Measurements from ENCODE around the gene HOXA6. TPM values are rescaled to one million over a fixed set of nuclear protein-coding genes. Genes with fewer than 3 reads are reported as not detected.

The HOXA6 gene
- total RNA-seq, 4 donors from 2014 or later: 0.66 to 0.92 TPM; not detected in 2

DNA sequence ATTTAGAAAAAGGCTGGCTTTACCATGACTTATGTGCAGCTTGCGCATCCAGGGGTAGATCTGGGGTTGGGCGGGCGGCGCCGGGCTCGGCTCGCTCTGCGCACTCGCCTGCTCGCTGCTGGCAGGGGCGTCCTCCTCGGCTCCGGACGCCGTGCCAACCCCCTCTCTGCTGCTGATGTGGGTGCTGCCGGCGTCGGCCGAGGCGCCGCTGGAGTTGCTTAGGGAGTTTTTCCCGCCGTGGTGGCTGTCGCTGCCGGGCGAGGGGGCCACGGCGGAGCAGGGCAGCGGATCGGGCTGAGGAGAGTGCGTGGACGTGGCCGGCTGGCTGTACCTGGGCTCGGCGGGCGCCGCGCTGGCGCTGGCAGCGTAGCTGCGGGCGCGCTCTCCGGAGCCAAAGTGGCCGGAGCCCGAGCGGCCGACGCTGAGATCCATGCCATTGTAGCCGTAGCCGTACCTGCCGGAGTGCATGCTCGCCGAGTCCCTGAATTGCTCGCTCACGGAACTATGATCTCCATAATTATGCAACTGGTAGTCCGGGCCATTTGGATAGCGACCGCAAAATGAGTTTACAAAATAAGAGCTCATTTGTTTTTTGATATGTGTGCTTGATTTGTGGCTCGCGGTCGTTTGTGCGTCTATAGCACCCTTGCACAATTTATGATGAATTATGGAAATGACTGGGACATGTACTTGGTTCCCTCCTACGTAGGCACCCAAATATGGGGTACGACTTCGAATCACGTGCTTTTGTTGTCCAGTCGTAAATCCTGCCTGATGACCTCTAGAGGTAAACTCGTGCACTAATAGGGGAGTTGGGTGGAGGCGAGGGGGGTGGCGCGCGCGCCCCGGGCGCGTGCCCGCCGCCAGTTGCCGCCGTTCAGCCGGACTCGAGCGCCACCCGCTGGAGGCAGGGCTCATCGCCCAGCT, 4.3 kb downstream of the HOXA6 start, which contains the start of gene HOXA5:
Gene HOXA5 (minus strand): TSS at position 659 of the 927 bp plus-strand sequence. CDS start 74 bp downstream, at position 585.
- DNase-seq (ENCODE audit: extremely low spot score): peak; percentile 94
- Histone ChIP-seq H3K9me3 (no peaks in the 10 kb centered on the region), H3K4me1 (peaks cover 19 to 43% (median 41%) of the 10 kb centered on the region in 4 donors), H3K27ac (replicated peaks in 1 of 4) (peak within 1 kb of the TSS; percentile 96 to 99 (median 99)), H3K27me3 (peaks cover 0 to 42% (median 13%) of the 10 kb centered on the region in 4 donors), H3K36me3 (no peaks in the 10 kb centered on the region), H3K4me3 (peak within 1 kb of the TSS; percentile 83 to 96 (median 90))
- TF ChIP-seq POLR2AphosphoS5 (IDR thresholded peaks at IDR 0.05): peak; percentile 98 to 99
- TF ChIP-seq EP300 (IDR thresholded peaks at IDR 0.05): peak; percentile 66
- peak; percentile 25 for TF ChIP-seq POLR2A (IDR thresholded peaks at IDR 0.05; ENCODE audit: low read depth)
- TF ChIP-seq, protein P1, sequence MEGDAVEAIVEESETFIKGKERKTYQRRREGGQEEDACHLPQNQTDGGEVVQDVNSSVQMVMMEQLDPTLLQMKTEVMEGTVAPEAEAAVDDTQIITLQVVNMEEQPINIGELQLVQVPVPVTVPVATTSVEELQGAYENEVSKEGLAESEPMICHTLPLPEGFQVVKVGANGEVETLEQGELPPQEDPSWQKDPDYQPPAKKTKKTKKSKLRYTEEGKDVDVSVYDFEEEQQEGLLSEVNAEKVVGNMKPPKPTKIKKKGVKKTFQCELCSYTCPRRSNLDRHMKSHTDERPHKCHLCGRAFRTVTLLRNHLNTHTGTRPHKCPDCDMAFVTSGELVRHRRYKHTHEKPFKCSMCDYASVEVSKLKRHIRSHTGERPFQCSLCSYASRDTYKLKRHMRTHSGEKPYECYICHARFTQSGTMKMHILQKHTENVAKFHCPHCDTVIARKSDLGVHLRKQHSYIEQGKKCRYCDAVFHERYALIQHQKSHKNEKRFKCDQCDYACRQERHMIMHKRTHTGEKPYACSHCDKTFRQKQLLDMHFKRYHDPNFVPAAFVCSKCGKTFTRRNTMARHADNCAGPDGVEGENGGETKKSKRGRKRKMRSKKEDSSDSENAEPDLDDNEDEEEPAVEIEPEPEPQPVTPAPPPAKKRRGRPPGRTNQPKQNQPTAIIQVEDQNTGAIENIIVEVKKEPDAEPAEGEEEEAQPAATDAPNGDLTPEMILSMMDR (IDR thresholded peaks at IDR 0.05): peak; percentile 95 to 98 (median 95)
- intact Hi-C loops (cut with DNase I): loop anchor here (2.0 to 10.0 kb wide), 4 partner anchors 44 to 938 kb away; partner anchors contain the start of genes CBX3 and HNRNPA2B1
- 14% methylated on average over 35 of the region's 86 CpGs for WGBS

GRCh38 chr7:27142580-27143022, 5.0 kb downstream of the HOXA6 start:
- TF ChIP-seq POLR2AphosphoS5 (IDR thresholded peaks at IDR 0.05) (no peak), EP300 (IDR thresholded peaks at IDR 0.05) (no peak), POLR2A (IDR thresholded peaks at IDR 0.05; ENCODE audit: low read depth) (no peak)
- TF ChIP-seq, protein P1 (IDR thresholded peaks at IDR 0.05): no peak
- peaks cover 14 to 45% (median 41%) of the 10 kb centered on the region in 4 donors for H3K4me1 ChIP-seq
- H3K27ac ChIP-seq (replicated peaks in 1 of 4): peak overlapping the region; percentile 96 to 99 (median 99)
- intact Hi-C loops (cut with DNase I): loop anchor here (2.0 to 10.0 kb wide), 4 partner anchors 44 to 938 kb away; partner anchors contain the start of genes CBX3 and HNRNPA2B1
- WGBS: 7% methylated on average over 29 of the region's 29 CpGs
- DNase-seq (ENCODE audit: extremely low spot score): no peak
- H3K36me3 ChIP-seq: no peaks in the 10 kb centered on the region
- no peaks in the 10 kb centered on the region for H3K9me3 ChIP-seq
- peaks cover 0 to 35% (median 9%) of the 10 kb centered on the region in 4 donors for H3K27me3 ChIP-seq
- peak overlapping the region; percentile 83 to 96 (median 90) for H3K4me3 ChIP-seq

GRCh38 chr7:27141923-27142579, 5.5 kb downstream of the HOXA6 start:
- peak overlapping the region; percentile 96 to 99 (median 99) for H3K27ac ChIP-seq (replicated peaks in 1 of 4)
- H3K27me3 ChIP-seq: peaks cover 0 to 30% (median 6%) of the 10 kb centered on the region in 4 donors
- TF ChIP-seq POLR2A (IDR thresholded peaks at IDR 0.05; ENCODE audit: low read depth): no peak
- no peak for TF ChIP-seq EP300 (IDR thresholded peaks at IDR 0.05)
- peak; percentile 3 to 50 for TF ChIP-seq POLR2AphosphoS5 (IDR thresholded peaks at IDR 0.05)
- TF ChIP-seq, protein P1 (IDR thresholded peaks at IDR 0.05): peak in 2 of 3 experiments; percentile 24 to 43
- 22% methylated on average over 23 of the region's 30 CpGs for WGBS
- H3K4me3 ChIP-seq: peak overlapping the region; percentile 83 to 96 (median 90)
- H3K4me1 ChIP-seq: peaks cover 11 to 51% (median 41%) of the 10 kb centered on the region in 4 donors
- intact Hi-C loops (cut with DNase I): loop anchor here (2.0 to 10.0 kb wide), 4 partner anchors 43 to 937 kb away; partner anchors contain the start of genes CBX3 and HNRNPA2B1
- H3K36me3 ChIP-seq: no peaks in the 10 kb centered on the region
- no peaks in the 10 kb centered on the region for H3K9me3 ChIP-seq
- no peak for DNase-seq (ENCODE audit: extremely low spot score)

GRCh38 chr7:27141137-27141922, 6.2 kb downstream of the HOXA6 start:
- peak overlapping the region; percentile 83 to 96 (median 90) for H3K4me3 ChIP-seq
- H3K9me3 ChIP-seq: no peaks in the 10 kb centered on the region
- no peaks in the 10 kb centered on the region for H3K36me3 ChIP-seq
- H3K27me3 ChIP-seq: peaks cover 0 to 23% (median 5%) of the 10 kb centered on the region in 4 donors
- H3K27ac ChIP-seq (replicated peaks in 1 of 4): peak overlapping the region; percentile 96 to 99 (median 99)
- DNase-seq (ENCODE audit: extremely low spot score): no peak
- TF ChIP-seq EP300 (IDR thresholded peaks at IDR 0.05) (no peak), POLR2A (IDR thresholded peaks at IDR 0.05; ENCODE audit: low read depth) (no peak), POLR2AphosphoS5 (IDR thresholded peaks at IDR 0.05) (peak in 1 of 2 donors; percentile 6)
- TF ChIP-seq, protein P1 (IDR thresholded peaks at IDR 0.05): no peak
- peaks cover 11 to 58% (median 48%) of the 10 kb centered on the region in 4 donors for H3K4me1 ChIP-seq
- 50% methylated on average over 18 of the region's 18 CpGs for WGBS
- intact Hi-C loops (cut with DNase I): loop anchor here (10.0 kb wide), 2 partner anchors 117 to 937 kb away; partner anchors contain the start of genes CBX3 and HNRNPA2B1

Measured in esophagus muscularis mucosa (tissue), 4 donors.